HG03097 (cell line): ENCODE measurements around the gene IGF2BP3.
"Not testable (repeated sequence)": the region's sequence is repeated elsewhere in the genome, so short reads cannot be mapped to it uniquely, and the experiment has no call there.

ENCODE experiments used
- ATAC-seq: cut with Tn5 transposase; IDR thresholded peaks from one replicate; pipeline ENCODE4 v1.9.1; 2021; ENCODE audit not compliant: unreplicated experiment, low FRiP score

The IGF2BP3 gene

DNA sequence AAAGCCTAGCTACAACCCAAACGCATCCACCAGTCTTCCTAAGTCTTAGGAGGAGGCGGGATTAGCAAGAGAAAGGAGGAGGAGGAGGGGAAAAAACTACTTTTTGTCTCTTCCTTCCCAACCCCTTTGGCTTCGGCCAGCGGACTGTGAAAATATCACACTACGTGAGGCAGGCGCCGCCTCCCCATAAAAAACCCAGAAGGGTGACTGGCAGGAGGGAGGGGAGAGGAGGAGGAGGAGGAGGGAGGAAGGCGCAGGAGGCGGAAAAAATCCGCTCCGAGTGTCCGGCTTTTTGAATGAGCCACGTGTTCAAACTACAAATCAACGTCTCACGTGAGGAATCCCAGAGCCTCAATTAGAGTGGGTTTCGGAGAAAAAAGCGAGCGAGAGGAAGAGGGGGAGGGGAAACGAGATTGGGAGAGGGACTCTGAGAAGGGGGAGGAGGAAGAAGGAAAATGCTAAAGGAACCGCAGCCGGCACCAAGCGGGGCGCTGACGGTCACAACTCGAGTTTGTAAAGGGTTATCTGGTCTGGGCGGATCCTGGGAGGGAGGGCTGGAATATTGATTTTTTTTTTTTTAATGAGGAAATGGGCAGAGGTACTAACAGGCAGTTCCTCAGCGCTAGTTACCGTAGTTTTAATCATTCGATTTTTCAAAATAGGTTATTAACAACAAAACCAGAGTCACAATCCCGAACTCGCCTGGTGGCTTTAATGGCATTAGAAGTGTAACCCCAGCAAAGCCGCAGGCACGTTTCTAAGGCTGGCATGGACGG lies at the start of gene IGF2BP3:
IGF2BP3 (minus strand) TSS at position 162 of the 776 bp plus-strand sequence. CDS start 381 bp downstream, outside the sequence.
- no peak for ATAC-seq

- ATAC-seq, result no peak
Observed at GRCh38 chr7:23514755-23515154, 44.5 kb upstream of the IGF2BP3 start.

DNA sequence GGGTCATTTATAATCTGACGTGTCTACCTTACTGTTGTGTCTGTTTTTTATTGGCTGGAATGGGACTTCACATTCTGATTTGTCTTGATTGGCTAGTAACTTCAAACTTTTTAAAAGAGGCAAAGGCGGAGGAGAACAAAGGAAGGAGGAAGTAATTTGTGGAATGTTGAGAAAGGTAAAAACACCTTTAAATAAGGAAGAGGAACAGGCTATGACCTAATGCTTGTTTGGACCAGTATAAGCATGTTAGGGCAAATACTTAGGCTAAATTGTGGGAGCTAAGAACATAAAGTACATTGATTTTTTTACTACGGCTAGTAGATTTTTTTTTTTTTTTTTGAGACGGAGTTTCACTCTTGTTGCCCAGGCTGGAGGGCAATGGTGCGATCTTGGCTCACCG lies 43.5 kb upstream of the IGF2BP3 start:
- not testable (repeated sequence) for ATAC-seq

DNA sequence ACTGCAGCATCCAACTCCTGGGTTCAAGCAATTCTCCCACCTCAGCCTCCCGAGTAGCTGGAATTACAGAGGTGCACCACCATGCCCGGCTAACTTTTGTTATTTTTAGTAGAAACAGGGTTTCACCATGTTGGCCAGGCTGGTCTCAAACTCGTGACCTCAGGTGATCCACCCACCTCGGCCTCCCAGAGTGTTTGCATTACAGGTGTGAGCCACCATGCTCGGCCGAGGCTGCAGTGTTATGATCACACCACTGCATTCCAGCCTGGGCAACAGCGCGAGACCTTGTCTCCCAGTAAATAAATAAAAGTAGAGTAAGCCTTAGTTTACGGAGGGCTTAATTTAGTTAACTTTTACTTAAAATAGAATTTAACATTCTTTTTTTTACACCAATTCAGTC lies 23.7 kb upstream of the IGF2BP3 start:
- ATAC-seq, result no peak

DNA sequence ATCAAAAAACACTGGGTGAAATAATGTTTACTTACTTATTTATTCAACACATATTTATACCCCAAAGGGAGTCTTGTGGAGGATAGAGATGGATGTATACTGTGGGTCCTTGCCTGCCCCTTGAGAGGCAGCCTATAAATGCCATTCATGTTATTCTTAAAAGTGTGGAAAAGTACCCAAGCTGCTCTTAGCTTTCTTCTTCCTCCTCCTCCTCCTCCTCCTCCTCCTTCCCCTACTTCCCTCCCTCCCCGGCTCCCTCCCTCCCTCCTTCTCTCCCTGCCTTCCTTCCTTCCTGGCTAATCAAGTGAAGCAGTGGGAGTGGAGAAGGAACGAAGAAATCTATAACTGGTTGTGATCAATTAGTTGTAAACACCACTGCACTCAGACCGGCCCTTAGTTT lies 21.2 kb upstream of the IGF2BP3 start:
- ATAC-seq, result no peak

- ATAC-seq, result peak; percentile 72
Observed at GRCh38 chr7:23490357-23491135, 20.3 kb upstream of the IGF2BP3 start.

- not testable (repeated sequence) for ATAC-seq
Observed at GRCh38 chr7:23488714-23489113, 18.4 kb upstream of the IGF2BP3 start.

GRCh38 chr7:23487670-23488069 lies 17.4 kb upstream of the IGF2BP3 start:
- ATAC-seq, result no peak

DNA sequence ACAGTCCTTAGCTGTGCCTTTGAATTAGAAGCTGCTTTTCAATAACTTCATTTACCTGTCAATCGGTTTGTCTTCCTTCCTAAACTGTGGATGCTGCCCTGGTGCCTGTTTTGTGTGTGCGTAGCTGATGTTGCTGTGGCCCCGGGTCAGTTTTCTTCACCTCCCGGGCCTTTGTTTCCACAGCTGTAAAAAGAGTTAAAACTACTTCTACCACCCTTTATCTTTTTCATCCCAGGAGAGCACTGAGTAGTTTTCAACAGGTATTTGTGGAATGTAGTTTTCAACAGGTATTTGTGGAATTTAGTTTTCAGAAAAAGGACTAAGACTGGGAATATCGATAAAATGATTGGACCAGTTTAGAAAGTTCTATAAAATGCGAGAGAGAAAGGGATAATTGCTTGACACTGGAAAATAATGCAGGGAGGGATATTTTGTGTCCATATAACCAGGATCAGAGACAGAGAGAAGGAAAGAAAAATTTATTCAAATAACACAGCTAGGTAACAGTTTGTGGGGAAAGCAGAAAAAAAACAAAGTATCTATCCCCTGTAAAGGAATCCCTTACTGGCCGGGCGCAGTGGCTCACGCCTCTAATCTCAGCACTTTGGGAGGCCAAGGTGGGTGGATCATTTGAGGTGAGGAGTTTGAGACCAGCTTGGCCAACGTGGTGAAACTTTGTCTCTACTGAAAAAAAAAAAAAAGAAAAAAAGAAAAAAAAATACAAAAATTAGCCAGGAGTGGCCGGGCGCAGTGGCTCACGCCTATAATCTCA lies 15.9 kb upstream of the IGF2BP3 start:
- ATAC-seq, result no peak

- no peak for ATAC-seq
Observed at GRCh38 chr7:23482686-23483085, 12.4 kb upstream of the IGF2BP3 start.

GRCh38 chr7:23477962-23478866 lies 7.9 kb upstream of the IGF2BP3 start:
- ATAC-seq, result no peak

DNA sequence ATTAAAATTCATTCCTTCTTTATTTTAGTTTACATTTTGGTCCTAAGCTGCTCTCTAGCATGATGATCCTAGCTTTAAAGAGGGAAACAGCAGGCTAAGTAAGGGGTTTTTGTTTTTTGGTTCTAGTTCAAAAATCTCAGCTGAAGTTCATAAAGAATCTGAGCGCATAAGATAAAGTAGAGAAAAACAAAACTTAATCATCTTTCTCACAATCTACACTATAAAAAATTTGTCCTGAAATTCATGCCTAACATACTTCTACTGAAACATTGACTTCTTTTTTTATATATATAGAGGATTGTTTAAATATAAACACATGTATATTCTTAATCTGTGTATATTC lies 6.8 kb upstream of the IGF2BP3 start:
- ATAC-seq, result no peak

- no peak for ATAC-seq
Observed at GRCh38 chr7:23476286-23477156, 6.2 kb upstream of the IGF2BP3 start.

- ATAC-seq, result no peak
Observed at GRCh38 chr7:23475576-23475839, 5.2 kb upstream of the IGF2BP3 start.

- ATAC-seq, result no peak
Observed at GRCh38 chr7:23474829-23475575, 4.7 kb upstream of the IGF2BP3 start.

DNA sequence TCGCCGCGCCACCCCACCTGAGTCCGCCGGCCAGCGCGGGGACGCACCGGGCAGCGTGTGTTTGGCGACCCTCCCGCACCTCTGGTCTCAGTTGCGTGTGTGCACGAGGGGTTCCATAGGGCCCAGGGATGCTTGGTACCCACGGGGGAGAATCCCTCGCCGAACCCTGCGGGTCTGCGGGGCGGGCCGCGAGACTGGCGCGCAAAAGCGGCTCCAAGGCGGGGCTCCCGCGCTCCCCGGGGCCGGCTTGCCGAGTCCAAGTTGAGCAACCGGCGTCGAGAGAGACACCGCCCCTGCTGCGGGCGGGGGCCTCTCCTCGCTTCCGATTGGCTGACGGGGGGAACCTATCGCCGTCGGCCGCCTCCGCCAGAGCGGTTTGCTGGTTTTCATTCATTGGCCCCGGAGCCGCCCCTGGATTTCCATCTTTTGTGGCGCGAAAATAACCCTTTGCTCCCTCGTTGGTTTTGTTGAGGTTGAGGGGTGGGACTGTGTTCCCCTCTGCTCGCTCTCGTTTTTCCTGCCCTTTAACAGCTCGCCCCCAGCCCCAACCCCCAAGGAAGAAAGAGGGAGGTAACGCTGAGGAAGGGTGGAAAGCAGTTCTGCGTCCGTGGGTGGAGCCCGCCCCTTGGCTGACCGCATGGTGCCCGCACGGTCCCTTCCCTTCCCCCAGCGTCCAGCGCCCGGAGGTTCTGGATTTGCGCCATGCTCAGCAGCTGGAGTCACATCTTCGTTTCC lies 4.0 kb upstream of the IGF2BP3 start:
- peak; percentile 47 for ATAC-seq

GRCh38 chr7:23473844-23474093 lies 3.5 kb upstream of the IGF2BP3 start:
- no peak for ATAC-seq
